ENCODE results near the gene MED12L.

The MED12L gene

GRCh38 chr3:151423091-151423490 lies 337.6 kb downstream of the MED12L start:
- H3K4me1 ChIP-seq (ENCODE audit: insufficient read depth, poor library complexity, severe bottlenecking) = no peaks in the 10 kb centered on the region
- no peak for TF ChIP-seq CTCF (IDR thresholded peaks at IDR 0.05; ENCODE audit: poor library complexity, severe bottlenecking)
- H3K9me3 ChIP-seq (ENCODE audit: severe bottlenecking) = no peaks in the 10 kb centered on the region
- H3K27me3 ChIP-seq (ENCODE audit: insufficient read depth, poor library complexity, severe bottlenecking) = no peaks in the 10 kb centered on the region
- H3K27ac ChIP-seq (ENCODE audit: poor library complexity, severe bottlenecking) = no peak overlapping the region
- H3K36me3 ChIP-seq (ENCODE audit: low read depth) = no peaks in the 10 kb centered on the region
- no peak overlapping the region for H3K4me3 ChIP-seq (ENCODE audit: severe bottlenecking)
- DNase-seq (ENCODE audit: low spot score) (no peak), ATAC-seq (ENCODE audit: low read depth) (no peak)

- Histone ChIP-seq H3K27me3 (ENCODE audit: insufficient read depth, poor library complexity, severe bottlenecking) (no peaks in the 10 kb centered on the region), H3K36me3 (ENCODE audit: low read depth) (no peaks in the 10 kb centered on the region), H3K27ac (ENCODE audit: poor library complexity, severe bottlenecking) (no peak overlapping the region), H3K4me3 (ENCODE audit: severe bottlenecking) (no peak overlapping the region), H3K4me1 (ENCODE audit: insufficient read depth, poor library complexity, severe bottlenecking) (no peaks in the 10 kb centered on the region), H3K9me3 (ENCODE audit: severe bottlenecking) (no peaks in the 10 kb centered on the region)
- TF ChIP-seq CTCF (IDR thresholded peaks at IDR 0.05; ENCODE audit: poor library complexity, severe bottlenecking) = peak; percentile 50
- no peak for DNase-seq (ENCODE audit: low spot score)
- ATAC-seq (ENCODE audit: low read depth) = no peak
Measured at GRCh38 chr3:151425627-151426340, 340.3 kb downstream of the MED12L start.

GRCh38 chr3:151426341-151426657 lies 340.8 kb downstream of the MED12L start:
- Histone ChIP-seq H3K4me1 (ENCODE audit: insufficient read depth, poor library complexity, severe bottlenecking) (no peaks in the 10 kb centered on the region), H3K36me3 (ENCODE audit: low read depth) (no peaks in the 10 kb centered on the region), H3K27me3 (ENCODE audit: insufficient read depth, poor library complexity, severe bottlenecking) (no peaks in the 10 kb centered on the region), H3K9me3 (ENCODE audit: severe bottlenecking) (no peaks in the 10 kb centered on the region), H3K27ac (ENCODE audit: poor library complexity, severe bottlenecking) (no peak overlapping the region), H3K4me3 (ENCODE audit: severe bottlenecking) (no peak overlapping the region)
- ATAC-seq (ENCODE audit: low read depth) (no peak), DNase-seq (ENCODE audit: low spot score) (no peak)
- TF ChIP-seq CTCF (IDR thresholded peaks at IDR 0.05; ENCODE audit: poor library complexity, severe bottlenecking) = peak; percentile 32

- H3K9me3 ChIP-seq (ENCODE audit: severe bottlenecking) = no peaks in the 10 kb centered on the region
- H3K27ac ChIP-seq (ENCODE audit: poor library complexity, severe bottlenecking) = no peak overlapping the region
- no peak for TF ChIP-seq CTCF (IDR thresholded peaks at IDR 0.05; ENCODE audit: poor library complexity, severe bottlenecking)
- H3K36me3 ChIP-seq (ENCODE audit: low read depth) = no peaks in the 10 kb centered on the region
- H3K27me3 ChIP-seq (ENCODE audit: insufficient read depth, poor library complexity, severe bottlenecking) = no peaks in the 10 kb centered on the region
- H3K4me3 ChIP-seq (ENCODE audit: severe bottlenecking) = no peak overlapping the region
- no peak for DNase-seq (ENCODE audit: low spot score)
- ATAC-seq (ENCODE audit: low read depth) = no peak
- peaks cover under 1% of the 10 kb centered on the region for H3K4me1 ChIP-seq (ENCODE audit: insufficient read depth, poor library complexity, severe bottlenecking)
Measured at GRCh38 chr3:151428386-151428785, 342.9 kb downstream of the MED12L start.

GRCh38 chr3:151430821-151431484 lies 345.5 kb downstream of the MED12L start:
- Histone ChIP-seq H3K4me3 (ENCODE audit: severe bottlenecking) (no peak overlapping the region), H3K36me3 (ENCODE audit: low read depth) (no peaks in the 10 kb centered on the region), H3K9me3 (ENCODE audit: severe bottlenecking) (peaks cover 4% of the 10 kb centered on the region), H3K27ac (ENCODE audit: poor library complexity, severe bottlenecking) (no peak overlapping the region), H3K27me3 (ENCODE audit: insufficient read depth, poor library complexity, severe bottlenecking) (no peaks in the 10 kb centered on the region), H3K4me1 (ENCODE audit: insufficient read depth, poor library complexity, severe bottlenecking) (peaks cover 14% of the 10 kb centered on the region)
- DNase-seq (ENCODE audit: low spot score) (no peak), ATAC-seq (ENCODE audit: low read depth) (no peak)
- TF ChIP-seq CTCF (IDR thresholded peaks at IDR 0.05; ENCODE audit: poor library complexity, severe bottlenecking) = no peak
